WERI-Rb-1 (cell line): ENCODE results near the gene SEPTIN8.
A peak's percentile ranks its signal among the peaks of the same experiment; 100 is the strongest.
"Not testable (repeated sequence)": the region's sequence is repeated elsewhere in the genome, so short reads cannot be mapped to it uniquely, and the experiment has no call there.

Experiments
- DNase-seq: peaks from one replicate; pipeline ENCODE4 v3.0.0-alpha.2; 2020
- H3K27ac ChIP-seq: fragments of 250-450 bp; sonication (Bioruptor Pico); 2 replicates; pipeline ENCODE4 v1.5.1; 2020; ENCODE audit warnings: mild to moderate bottlenecking, moderate library complexity
- H3K27me3 ChIP-seq: fragments of 250-450 bp; sonication (Bioruptor Pico); 2 replicates; pipeline ENCODE4 v1.5.1; 2021; ENCODE audit warnings: mild to moderate bottlenecking, low read depth, moderate library complexity; ENCODE audit not compliant: insufficient read depth, severe bottlenecking
- H3K36me3 ChIP-seq: fragments of 250-450 bp; sonication (Bioruptor Pico); 2 replicates; pipeline ENCODE4 v1.5.1; 2020; ENCODE audit warnings: mild to moderate bottlenecking, moderate library complexity
- H3K4me3 ChIP-seq: 2 replicates; pipeline ENCODE4 v1.5.1; 2011; ENCODE audit warnings: low read depth, mild to moderate bottlenecking, control low read depth, low read length
- H3K9me3 ChIP-seq: fragments of 250-450 bp; sonication (Bioruptor Pico); 2 replicates; pipeline ENCODE4 v1.5.1; 2021; ENCODE audit warnings: mild to moderate bottlenecking, moderate library complexity; ENCODE audit not compliant: severe bottlenecking
- CTCF ChIP-seq: IDR thresholded peaks from 2 replicates; pipeline ENCODE4 v1.5.1; 2011; ENCODE audit warnings: low read depth, mild to moderate bottlenecking, control low read depth, inconsistent platforms, low read length

Gene SEPTIN8

GRCh38 chr5:132808448-132808847 is 31.4 kb upstream of the SEPTIN8 start:
- Histone ChIP-seq H3K9me3 (peaks cover 2% of the 10 kb centered on the region), H3K36me3 (no peaks in the 10 kb centered on the region), H3K27ac (no peak overlapping the region), H3K4me3 (no peak overlapping the region), H3K27me3 (no peaks in the 10 kb centered on the region)
- no peak for TF ChIP-seq CTCF
- DNase-seq: no peak

GRCh38 chr5:132807163-132807838 is 30.3 kb upstream of the SEPTIN8 start:
- H3K4me3 ChIP-seq: no peak overlapping the region
- H3K27me3 ChIP-seq: no peaks in the 10 kb centered on the region
- H3K9me3 ChIP-seq: peaks cover 2% of the 10 kb centered on the region
- peak; percentile 56 for DNase-seq
- peak; percentile 49 for TF ChIP-seq CTCF
- H3K36me3 ChIP-seq: no peaks in the 10 kb centered on the region
- no peak overlapping the region for H3K27ac ChIP-seq

GRCh38 chr5:132806804-132807162 is 29.7 kb upstream of the SEPTIN8 start:
- not testable (repeated sequence) for H3K4me3 ChIP-seq, DNase-seq, H3K27ac ChIP-seq, H3K27me3 ChIP-seq, H3K9me3 ChIP-seq, H3K36me3 ChIP-seq

GRCh38 chr5:132805872-132806271 is 28.8 kb upstream of the SEPTIN8 start:
- H3K27me3 ChIP-seq, H3K36me3 ChIP-seq, H3K9me3 ChIP-seq, H3K27ac ChIP-seq, DNase-seq, H3K4me3 ChIP-seq: not testable (repeated sequence)

- not testable (repeated sequence) for H3K36me3 ChIP-seq, H3K9me3 ChIP-seq, DNase-seq, H3K4me3 ChIP-seq, H3K27me3 ChIP-seq, H3K27ac ChIP-seq
Observed at GRCh38 chr5:132804219-132804618, 27.2 kb upstream of the SEPTIN8 start.

GRCh38 chr5:132802685-132803066 is 25.6 kb upstream of the SEPTIN8 start:
- H3K27ac ChIP-seq, DNase-seq, H3K27me3 ChIP-seq, H3K36me3 ChIP-seq, H3K4me3 ChIP-seq, H3K9me3 ChIP-seq: not testable (repeated sequence)

GRCh38 chr5:132802044-132802684 is 25.1 kb upstream of the SEPTIN8 start:
- no peaks in the 10 kb centered on the region for H3K36me3 ChIP-seq
- no peak overlapping the region for H3K27ac ChIP-seq
- no peaks in the 10 kb centered on the region for H3K27me3 ChIP-seq
- H3K4me3 ChIP-seq: no peak overlapping the region
- H3K9me3 ChIP-seq: peaks cover 2% of the 10 kb centered on the region
- DNase-seq: no peak
- TF ChIP-seq CTCF: no peak

GRCh38 chr5:132800545-132800944 is 23.5 kb upstream of the SEPTIN8 start:
- H3K27me3 ChIP-seq: no peaks in the 10 kb centered on the region
- peaks cover 2% of the 10 kb centered on the region for H3K9me3 ChIP-seq
- no peak for TF ChIP-seq CTCF
- no peak overlapping the region for H3K4me3 ChIP-seq
- no peak overlapping the region for H3K27ac ChIP-seq
- DNase-seq: no peak
- H3K36me3 ChIP-seq: no peaks in the 10 kb centered on the region
